ENCODE measurements around the gene SLBP. TPM values are rescaled to one million over a fixed set of nuclear protein-coding genes. Genes with fewer than 3 reads are reported as not detected.

SLBP gene
- polyA plus RNA-seq, 4 donors = 92.6 to 105 (median 102) TPM

DNA sequence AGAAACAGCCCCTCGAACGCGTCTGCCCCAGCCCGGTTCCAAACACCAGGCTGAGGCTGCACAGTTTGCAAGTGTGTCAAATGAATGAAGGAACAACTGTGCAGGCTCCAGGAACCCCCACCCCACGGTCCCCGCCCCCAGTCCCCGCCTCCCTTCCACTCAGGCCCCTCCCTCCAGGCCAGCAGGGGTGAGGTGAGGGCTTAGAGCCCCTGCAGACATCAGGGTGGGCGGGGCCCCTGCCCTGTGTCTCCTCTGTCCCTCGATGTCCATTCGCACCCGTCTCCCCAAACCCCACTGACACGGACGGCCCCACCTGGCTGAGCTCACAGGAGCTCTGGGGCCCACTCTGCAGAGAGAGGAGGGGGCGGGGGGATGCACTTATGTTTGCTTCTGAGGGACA is 37.7 kb upstream of the SLBP start:
- DNase-seq (ENCODE audit: low read depth in 4 of 4, low spot score in 3 of 4) = no peak

GRCh38 chr4:1749370-1749769 is 37.3 kb upstream of the SLBP start:
- DNase-seq (ENCODE audit: low read depth in 4 of 4, low spot score in 3 of 4) = no peak

- peak in 1 of 4 donors; percentile 75 for DNase-seq (ENCODE audit: low read depth in 4 of 4, low spot score in 3 of 4)
Measured at GRCh38 chr4:1748465-1748995, 36.4 kb upstream of the SLBP start.

DNA sequence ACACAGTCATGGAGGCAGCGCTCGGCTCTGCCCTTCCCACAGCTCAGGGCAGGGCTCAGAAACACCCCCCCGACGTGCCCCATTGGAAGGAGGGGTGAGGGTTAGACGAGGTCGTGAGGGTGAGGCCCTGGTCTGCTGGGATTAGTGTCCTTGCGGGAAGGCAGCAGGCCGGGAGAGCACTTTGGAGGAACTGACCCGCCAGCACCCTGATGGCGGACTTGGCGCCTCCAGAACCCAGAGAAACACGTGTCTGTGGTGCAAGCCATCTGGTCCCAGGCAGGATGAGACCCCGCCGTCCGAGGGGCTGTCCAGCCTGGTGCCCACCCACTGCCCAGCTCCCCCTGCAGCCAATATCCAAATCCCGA is 35.5 kb upstream of the SLBP start:
- DNase-seq (ENCODE audit: low read depth in 4 of 4, low spot score in 3 of 4) = no peak

GRCh38 chr4:1746919-1747602 is 34.9 kb upstream of the SLBP start:
- DNase-seq (ENCODE audit: low read depth in 4 of 4, low spot score in 3 of 4) = no peak

GRCh38 chr4:1746265-1746691 is 34.2 kb upstream of the SLBP start:
- DNase-seq (ENCODE audit: low read depth in 4 of 4, low spot score in 3 of 4) = no peak

GRCh38 chr4:1745697-1746096 is 33.6 kb upstream of the SLBP start:
- no peak for DNase-seq (ENCODE audit: low read depth in 4 of 4, low spot score in 3 of 4)

DNA sequence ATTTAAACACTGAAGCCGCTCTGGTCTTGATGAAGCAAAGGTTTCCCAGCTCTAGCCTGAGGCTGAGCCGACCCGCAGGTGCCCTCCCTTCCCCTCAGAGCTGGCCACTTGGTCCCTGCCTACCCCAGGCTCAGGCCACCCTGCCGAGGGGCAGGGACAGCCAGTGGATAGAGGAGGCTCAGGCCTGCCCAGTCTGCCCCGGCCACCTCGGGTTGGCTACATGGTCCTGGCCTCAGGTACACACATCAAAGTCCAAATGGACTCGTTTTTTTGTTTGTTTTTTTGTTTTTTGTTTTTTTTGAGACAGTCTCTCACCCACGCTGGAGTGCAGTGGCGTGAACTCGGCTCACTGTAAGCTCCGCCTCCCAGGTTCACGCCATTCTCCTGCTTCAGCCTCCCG is 33.0 kb upstream of the SLBP start:
- no peak for DNase-seq (ENCODE audit: low read depth in 4 of 4, low spot score in 3 of 4)

DNA sequence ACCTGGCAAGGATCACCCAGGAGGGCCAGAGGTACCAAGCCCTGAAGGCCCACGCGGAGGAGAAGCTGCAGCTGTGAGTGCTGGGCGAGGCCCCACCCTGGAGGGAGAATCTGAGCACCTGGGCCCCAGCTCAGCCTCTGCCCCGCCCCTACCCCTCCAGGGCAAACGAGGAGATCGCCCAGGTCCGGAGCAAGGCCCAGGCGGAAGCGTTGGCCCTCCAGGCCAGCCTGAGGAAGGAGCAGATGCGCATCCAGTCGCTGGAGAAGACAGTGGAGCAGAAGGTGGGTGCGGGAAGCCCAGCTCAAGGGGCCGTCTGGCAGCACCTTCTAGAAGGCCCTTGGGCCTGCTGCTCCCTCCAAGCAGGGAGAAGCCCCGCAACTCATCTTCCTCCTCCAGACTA is 32.4 kb upstream of the SLBP start:
- DNase-seq (ENCODE audit: low read depth in 4 of 4, low spot score in 3 of 4) = no peak

DNA sequence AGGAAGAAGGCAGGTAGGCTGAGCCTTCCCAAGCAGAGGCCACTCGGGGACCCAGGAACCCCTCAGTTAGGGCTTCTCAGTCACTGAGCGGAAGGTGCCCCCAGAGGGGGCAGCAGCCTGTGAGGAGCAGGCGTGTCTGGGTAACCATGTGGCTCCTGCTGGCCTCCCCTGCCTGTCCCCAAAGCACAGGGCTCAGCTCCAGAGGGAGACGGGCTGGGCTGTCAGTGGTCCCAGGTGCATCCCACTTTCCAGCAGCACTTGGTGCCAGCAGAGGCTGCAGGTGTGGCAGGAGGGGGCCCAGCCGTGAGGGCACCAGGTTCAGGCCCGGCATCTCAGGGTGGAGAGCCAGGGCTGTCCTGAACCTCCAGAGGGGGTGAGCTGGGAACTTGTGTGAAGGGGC is 31.9 kb upstream of the SLBP start:
- DNase-seq (ENCODE audit: low read depth in 4 of 4, low spot score in 3 of 4) = no peak

DNA sequence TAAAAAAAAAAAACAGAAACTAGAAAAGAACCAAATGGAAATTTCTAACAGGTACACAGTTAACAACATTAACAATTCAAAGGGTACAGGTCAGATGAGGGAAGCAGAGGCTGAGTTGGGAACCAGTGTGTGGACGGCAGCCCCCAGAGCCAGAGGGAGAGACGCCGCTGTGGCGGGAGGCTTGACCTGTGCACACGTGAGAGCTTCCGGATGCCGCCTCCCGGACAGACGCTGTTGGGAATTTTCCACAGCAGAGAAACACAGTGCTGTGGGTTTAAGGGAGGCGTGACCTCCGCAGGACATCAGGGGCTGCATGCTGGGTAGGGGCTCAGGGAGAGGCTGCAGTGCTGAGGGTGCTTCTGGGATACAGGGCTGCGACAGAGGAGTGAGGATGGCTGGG is 31.4 kb upstream of the SLBP start:
- no peak for DNase-seq (ENCODE audit: low read depth in 4 of 4, low spot score in 3 of 4)

DNA sequence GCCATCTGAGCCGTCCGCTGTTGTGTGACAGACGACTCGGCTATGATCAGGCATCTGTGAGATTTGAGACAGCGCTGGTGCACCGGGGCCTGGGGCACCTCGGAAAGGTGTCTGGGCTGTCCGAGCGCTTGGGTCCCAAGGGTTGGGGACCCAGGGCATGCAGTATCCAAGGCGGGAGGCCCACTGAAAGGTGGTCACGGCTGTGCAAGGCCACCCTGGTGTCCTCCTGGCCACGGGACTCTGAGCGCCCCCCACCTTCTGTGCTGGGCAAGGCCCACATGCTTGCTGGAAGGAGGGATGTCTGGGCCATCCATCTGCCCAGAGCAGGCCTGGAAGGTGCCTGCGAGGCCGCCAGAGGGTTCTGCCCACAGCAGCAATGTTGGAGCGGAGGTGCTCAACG is 29.1 kb upstream of the SLBP start:
- DNase-seq (ENCODE audit: low read depth in 4 of 4, low spot score in 3 of 4) = no peak

DNA sequence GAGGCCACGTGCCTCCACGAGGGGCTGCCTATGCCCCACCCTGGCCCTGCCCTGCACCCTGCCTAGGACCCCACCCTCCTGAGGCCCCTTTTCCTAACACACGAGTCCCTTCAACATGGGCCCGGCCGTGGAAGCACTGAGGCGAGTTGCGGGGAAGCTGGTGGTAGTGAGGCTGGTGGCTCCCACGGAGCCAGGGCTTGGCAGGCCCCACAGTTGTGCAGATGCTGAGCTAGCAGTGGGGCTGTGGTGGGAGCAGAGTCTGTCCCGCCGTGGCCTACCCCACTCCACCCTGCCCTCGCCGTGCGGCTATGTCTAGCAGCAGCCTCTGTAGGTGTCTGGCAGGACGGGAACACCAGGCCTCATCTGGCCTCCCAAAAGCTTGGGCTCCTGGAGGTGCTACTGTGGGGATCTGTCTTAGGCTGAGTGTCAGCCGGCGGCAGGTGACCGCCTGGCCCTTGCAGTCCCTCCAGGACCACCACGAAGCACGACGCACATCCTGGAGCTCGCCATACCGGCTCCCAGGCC is 28.0 kb upstream of the SLBP start:
- DNase-seq (ENCODE audit: low read depth in 4 of 4, low spot score in 3 of 4) = no peak

GRCh38 chr4:1739358-1739757 is 27.2 kb upstream of the SLBP start:
- DNase-seq (ENCODE audit: low read depth in 4 of 4, low spot score in 3 of 4) = no peak

DNA sequence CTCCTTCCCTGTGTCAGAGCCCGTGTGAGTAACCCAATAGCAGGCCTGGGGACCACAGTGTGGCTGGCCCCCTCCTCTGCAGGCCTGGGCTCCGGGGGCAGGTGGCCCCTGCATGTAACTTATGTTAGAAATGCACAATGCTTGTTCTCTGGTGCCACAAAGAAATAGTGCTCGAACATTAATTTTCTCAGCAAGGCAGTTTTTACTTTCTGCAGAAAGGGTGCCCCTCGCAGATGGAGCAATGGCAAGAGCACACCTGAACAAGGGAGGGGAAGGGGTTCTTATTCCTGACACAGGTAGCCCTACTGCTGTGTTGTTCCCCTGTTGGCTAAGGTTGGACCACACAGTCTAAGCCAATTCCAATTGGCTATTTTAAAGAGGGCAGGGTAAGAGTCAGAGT is 26.3 kb upstream of the SLBP start:
- no peak for DNase-seq (ENCODE audit: low read depth in 4 of 4, low spot score in 3 of 4)

- DNase-seq (ENCODE audit: low read depth in 4 of 4, low spot score in 3 of 4) = no peak
Measured at GRCh38 chr4:1737666-1738065, 25.5 kb upstream of the SLBP start.

GRCh38 chr4:1736812-1737211 is 24.7 kb upstream of the SLBP start:
- DNase-seq (ENCODE audit: low read depth in 4 of 4, low spot score in 3 of 4) = no peak

DNA sequence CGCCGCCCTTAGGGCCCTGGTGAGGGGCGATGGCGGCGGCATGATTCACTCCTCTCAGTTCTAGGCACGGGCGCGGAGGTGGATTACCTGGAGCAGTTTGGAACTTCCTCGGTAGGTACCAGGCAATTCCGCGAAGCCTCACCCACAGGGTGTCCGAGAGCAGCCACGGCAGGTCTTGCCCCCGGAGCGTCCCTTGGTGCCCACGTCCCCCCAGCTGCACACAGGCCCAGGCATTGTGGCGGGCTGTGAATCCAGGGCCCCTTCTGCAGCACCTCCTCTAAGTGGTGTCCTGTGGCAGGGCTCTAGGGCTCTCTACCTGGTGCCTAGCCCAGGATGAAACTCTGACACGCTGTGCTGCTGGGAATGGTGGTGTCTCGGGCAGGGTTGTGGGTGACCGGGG is 23.1 kb upstream of the SLBP start:
- DNase-seq (ENCODE audit: low read depth in 4 of 4, low spot score in 3 of 4) = no peak

DNA sequence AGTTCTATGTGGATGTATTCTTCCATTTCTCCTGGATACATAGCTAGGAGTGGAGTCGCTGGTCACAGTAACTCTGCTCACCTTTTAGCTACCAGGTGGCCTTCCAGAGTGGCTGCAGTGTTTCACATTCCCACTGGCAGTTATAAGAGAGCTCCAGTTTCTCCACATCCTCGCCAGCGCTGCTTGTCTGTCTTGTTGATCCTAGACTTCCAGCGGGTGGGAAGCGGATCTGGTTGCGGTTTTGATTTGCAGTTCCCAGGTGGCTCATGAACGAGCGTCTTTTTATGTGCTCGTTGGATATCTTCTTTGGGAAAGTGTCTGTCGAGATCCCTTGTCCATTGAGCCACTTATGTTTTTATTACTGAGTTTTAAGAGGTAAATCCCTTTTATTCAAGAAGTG is 20.8 kb upstream of the SLBP start:
- DNase-seq (ENCODE audit: low read depth in 4 of 4, low spot score in 3 of 4) = no peak

DNA sequence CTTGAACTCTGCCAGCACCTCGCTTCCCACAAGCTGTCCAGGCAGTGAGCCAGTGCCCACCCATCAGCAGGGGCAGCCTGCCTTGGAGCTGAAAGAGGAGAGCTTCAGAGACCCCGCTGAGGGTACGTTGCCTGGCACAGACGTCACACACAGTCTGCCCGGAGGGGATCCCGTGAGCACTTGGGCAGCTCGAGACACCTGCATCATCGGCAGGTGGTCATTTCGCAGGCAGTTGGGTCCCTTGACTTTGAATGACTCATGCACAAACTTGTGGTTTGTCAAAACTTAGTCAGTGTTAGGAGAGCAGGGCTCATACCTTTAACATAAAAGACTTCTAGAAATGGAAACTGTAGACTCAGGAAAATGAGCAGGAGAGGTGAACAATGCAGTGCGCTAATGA is 19.1 kb upstream of the SLBP start:
- DNase-seq (ENCODE audit: low read depth in 4 of 4, low spot score in 3 of 4) = no peak

DNA sequence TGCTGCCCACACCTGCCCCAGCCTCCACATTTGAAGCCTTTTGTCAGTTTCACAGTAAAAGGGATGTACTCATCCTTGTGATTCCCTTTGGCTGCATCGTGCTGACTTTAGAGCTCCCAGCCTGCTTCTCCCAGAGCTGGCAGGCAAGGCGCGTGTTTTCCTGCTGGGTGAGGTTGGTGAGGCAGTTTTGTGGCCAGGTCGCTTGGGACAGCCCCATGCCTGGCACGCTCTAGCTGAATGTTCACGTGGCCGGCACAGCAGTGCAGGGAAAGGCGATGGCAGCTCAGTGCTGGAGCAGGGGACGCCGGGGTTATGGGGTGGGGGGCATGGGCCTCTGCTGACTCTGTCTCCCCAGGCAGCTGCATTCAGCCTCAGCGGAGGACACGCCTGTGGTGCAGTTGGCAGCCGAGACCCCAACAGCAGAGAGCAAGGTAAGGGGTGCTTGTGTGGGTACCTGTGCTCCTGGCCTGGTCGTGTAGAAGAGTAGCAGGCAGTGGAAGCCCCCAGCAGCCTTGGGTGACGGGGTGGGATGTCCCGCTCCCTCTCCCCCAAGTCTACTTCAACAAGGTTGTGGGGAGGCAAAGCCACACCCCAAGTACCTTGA is 18.5 kb upstream of the SLBP start:
- no peak for DNase-seq (ENCODE audit: low read depth in 4 of 4, low spot score in 3 of 4)
